ENCODE measurements around the gene TBC1D24.
"Not testable (repeated sequence)": the region's sequence is repeated elsewhere in the genome, so short reads cannot be mapped to it uniquely, and the experiment has no call there.

TBC1D24 gene

GRCh38 chr16:2518823-2519710, 44.1 kb downstream of the TBC1D24 start:
- DNase-seq: no peak

DNA sequence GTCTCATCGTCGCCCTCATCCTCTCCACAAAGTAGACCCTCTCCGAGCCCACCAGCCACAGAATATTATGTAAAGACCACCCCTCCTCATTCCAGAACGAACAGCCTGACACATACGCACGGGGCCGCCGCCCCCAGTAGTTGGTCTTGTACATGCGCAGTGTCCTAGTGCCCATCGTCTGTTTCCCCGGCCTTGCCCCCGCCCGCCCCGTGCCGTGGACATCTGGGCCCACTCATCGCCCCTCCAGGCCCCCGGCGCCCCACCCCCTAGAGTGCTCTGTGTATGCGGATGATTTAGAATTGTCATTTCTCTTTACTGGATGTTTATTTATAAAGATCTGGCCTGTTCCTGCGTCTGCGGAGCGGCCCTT, 44.8 kb downstream of the TBC1D24 start:
- DNase-seq: no peak

DNA sequence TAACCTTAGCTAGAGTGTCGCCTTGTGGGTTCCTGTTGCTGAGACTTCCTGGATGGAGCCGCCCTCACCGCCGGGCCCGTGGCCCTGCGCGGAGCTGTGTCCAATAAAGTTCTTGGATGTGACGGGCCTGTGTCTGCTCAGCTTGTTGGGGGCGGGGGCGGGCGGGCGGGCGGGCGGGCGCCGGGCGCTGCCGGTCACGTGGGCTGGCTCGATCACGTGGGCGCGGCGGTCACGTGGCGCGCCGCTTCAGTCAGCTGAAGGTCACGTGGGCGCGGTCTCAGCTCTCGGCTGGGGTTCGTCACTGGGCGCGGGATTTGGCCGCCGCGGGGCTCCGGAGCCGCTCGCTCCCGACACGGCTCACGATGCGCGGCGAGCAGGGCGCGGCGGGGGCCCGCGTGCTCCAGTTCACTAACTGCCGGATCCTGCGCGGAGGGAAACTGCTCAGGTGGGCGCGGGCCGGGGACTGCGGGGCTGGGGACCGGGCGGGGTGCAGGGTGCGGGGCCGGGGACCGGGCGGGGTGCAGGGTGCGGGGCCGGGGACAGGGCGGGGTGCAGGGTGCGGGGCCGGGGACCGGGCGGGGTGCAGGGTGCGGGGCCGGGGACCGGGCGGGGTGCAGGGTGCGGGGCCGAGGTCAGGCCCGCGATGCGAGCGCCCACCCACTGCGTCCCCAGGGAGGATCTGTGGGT, 45.3 kb downstream of the TBC1D24 start, which contains the start of gene AMDHD2:
Gene AMDHD2 (plus strand): TSS at position 275 of the 687 bp plus-strand sequence. CDS start 88 bp downstream, at position 363.
- DNase-seq: peak; percentile 81

DNA sequence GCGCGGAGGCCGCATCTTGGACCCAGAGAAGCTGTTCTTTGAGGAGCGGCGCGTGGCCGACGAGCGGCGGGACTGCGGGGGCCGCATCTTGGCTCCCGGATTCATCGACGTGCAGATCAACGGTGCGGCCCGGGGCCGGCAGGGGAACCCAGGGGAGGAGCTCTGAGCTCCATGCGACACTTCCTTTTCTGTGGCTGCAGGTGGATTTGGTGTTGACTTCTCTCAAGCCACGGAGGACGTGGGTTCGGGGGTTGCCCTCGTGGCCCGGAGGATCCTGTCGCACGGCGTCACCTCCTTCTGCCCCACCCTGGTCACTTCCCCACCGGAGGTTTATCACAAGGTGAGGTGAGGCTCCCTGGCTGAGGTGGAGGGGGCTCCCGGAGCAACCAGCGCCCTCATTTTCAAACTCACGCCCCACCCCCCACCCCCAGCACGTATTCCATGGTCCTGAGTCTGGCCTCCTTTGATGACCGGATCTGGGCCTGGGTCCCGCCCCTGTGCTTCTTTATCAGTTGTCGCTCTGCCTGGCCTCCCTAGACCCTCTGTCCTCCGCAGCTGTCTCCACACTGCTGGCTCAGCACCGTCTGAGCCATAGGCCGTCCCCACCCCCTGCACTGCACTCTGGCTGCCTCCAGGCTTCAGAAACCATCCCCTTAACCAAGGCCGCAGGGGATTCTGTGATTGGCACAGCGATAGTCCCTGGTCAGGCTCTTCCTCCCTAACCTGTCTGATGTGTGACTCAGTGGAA, 46.0 kb downstream of the TBC1D24 start:
- no peak for DNase-seq

- no peak for DNase-seq
These were observed 48.9 kb downstream of the TBC1D24 start for GRCh38 chr16:2523801-2524231.

- DNase-seq: no peak
These were observed 49.5 kb downstream of the TBC1D24 start for GRCh38 chr16:2524339-2524938.

- no peak for DNase-seq
These were observed 51.2 kb downstream of the TBC1D24 start for GRCh38 chr16:2526135-2526534.

- no peak for DNase-seq
These were observed 52.3 kb downstream of the TBC1D24 start for GRCh38 chr16:2527071-2527783.

- no peak for DNase-seq
These were observed 52.8 kb downstream of the TBC1D24 start for GRCh38 chr16:2527784-2528100.

GRCh38 chr16:2528161-2529060, 53.5 kb downstream of the TBC1D24 start:
- DNase-seq: no peak

DNA sequence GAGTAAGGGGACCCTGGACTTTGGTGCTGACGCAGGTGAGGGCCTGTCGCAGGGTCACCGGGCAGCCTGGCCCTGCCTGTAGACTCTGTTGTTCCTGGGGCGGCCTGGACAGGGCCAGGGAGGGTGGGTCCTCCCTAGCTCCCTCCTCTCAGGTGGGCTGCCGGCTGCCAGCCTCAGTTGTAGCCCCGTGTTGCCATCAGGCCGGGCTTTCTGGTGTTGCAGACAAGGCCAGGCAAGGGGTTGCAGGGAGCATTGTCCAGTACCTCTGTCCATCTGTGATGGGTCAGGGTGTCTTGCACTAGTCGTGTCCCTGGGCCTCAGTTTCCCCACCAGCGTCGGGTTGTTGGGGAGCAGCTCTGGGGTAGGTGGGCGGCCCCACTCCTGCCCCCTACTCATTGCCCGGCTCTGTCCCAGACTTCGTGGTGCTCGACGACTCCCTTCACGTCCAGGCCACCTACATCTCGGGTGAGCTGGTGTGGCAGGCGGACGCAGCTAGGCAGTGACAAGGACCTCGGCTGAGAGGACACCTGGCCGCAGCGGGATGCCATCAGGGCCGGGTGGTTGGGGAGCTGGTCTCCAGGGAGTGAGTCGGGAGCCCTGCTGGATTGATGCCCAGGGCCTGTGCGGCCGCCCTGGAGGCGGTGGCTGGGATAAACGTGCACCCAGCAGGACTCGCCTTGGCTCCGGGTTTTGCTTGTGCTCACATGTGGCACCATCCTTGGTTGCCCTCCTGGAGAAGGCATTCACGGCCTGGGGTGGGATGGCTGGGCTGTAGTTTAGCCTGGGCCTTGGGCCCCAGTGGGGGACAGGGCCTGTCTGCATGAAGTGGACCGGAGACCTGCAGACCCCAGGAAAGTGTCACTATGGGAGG, 54.4 kb downstream of the TBC1D24 start:
- DNase-seq: no peak

GRCh38 chr16:2529961-2530628, 55.2 kb downstream of the TBC1D24 start:
- DNase-seq: no peak

GRCh38 chr16:2530629-2531318, 55.8 kb downstream of the TBC1D24 start:
- DNase-seq: no peak

DNA sequence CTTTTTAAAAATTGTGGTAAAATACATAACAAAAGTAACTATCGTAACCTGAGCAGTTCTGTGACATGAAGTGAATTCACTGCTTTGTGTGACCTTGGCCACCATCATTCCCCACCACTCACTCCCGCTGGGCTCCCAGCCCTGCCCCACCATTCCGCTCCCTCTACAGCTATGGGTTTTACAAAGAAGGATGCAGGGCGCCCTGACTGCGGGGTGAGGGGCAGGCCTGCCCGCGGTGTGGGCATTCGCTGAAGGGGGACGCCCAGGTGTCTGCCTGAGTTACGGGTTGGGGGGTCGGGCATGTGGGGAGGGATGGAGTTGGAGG, 56.4 kb downstream of the TBC1D24 start, which contains the start of gene CEMP1:
Gene CEMP1 (minus strand): TSS at position 38 of the 325 bp plus-strand sequence. CDS start 335 bp downstream, outside the sequence.
- DNase-seq: no peak

- DNase-seq: peak; percentile 96
These were observed 57.0 kb downstream of the TBC1D24 start for GRCh38 chr16:2531696-2532493.

DNA sequence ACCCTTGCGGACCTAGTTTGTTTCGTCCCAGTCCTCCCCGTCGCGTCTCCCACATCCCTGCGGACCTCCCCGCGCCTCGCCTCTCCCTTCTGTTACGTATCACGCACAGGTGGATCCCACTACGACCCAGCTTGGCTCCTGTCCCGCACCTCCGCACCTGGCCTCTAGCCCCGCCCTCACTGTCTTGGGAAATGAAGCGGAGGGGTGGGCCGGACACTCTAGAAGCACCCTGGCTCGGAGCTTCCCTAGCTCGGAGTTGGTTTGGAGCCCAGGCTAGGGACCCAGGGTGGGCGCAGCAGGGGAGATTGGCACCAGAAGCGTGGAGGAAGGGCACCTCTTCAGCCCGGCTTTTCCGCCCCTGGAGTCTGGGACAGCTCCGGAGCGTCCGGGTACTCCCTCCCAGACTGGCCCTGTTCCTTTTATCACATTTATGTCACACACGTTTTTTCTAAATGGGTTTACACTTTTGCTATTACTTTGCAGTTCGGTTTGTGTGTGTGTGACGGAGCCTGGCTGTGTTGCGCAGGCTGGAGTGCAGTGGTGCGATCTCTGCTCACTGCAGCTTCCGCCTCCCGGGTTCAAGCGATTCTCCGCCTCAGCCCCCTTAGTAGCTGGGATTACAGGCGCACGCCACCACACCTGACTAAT, 57.7 kb downstream of the TBC1D24 start:
- peak; percentile 16 for DNase-seq

DNA sequence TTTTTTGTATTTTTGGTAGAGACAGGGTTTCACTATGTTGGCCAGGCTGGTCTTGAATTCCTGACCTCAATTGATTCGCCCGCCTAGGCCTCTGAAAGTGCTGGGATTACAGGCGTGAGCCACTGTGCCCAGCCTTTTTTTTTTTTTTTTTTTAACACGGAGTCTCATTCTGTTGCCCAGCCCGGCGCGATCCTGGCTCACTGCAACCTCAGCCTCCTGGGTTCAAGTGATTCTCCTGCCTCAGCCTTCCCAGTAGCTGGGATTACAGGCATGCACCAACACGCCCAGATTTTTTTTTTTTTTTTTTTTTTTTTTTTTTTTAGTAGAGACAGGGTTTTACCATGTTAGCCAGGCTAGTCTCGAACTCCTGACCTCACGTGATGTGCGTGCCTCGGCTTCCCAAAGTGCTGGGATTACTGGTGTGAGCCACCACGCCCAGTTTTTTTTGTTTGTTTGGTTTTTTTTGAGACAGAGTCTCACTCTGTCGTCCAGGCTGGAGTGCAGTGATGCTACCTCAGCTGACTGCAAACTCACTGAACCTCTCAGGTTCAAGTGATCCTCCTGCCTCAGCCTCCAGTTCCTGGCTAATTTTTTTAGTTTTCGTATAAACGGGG, 58.3 kb downstream of the TBC1D24 start:
- not testable (repeated sequence) for DNase-seq
